ENCODE data around the gene CCDC59. TPM values are rescaled to one million over a fixed set of nuclear protein-coding genes. Genes with fewer than 3 reads are reported as not detected.
A peak's percentile ranks its signal among the peaks of the same experiment; 100 is the strongest.

Gene CCDC59
- total RNA-seq, 3 donors from 2014 or later, result 53.7 to 95.9 (median 64.5) TPM

- no peak for DNase-seq (ENCODE audit: low spot score in 2 of 2)
- peak in 2 of 3 donors; percentile 31 for TF ChIP-seq CTCF (IDR thresholded peaks at IDR 0.05)
- TF ChIP-seq POLR2A (IDR thresholded peaks at IDR 0.05), result no peak
- H3K27ac ChIP-seq, result no peak overlapping the region
- no peaks in the 10 kb centered on the region for H3K27me3 ChIP-seq
- no peaks in the 10 kb centered on the region for H3K36me3 ChIP-seq
- H3K4me3 ChIP-seq, result no peak overlapping the region
- no peaks in the 10 kb centered on the region for H3K9me3 ChIP-seq
- intact Hi-C loops (cut with DNase I; ENCODE audit: low total_unique reads), result no loop called here
- H3K4me1 ChIP-seq, result no peaks in the 10 kb centered on the region
Measured at GRCh38 chr12:82383930-82384552, 25.9 kb upstream of the CCDC59 start.

GRCh38 chr12:82378997-82379396 is 20.8 kb upstream of the CCDC59 start:
- H3K4me1 ChIP-seq, result no peaks in the 10 kb centered on the region
- intact Hi-C loops (cut with DNase I; ENCODE audit: low total_unique reads), result no loop called here
- H3K9me3 ChIP-seq, result peaks cover 4 to 5% of the 10 kb centered on the region in 2 donors
- DNase-seq (ENCODE audit: low spot score in 2 of 2), result no peak
- H3K36me3 ChIP-seq, result no peaks in the 10 kb centered on the region
- TF ChIP-seq POLR2A (IDR thresholded peaks at IDR 0.05) (no peak), POLR2AphosphoS5 (IDR thresholded peaks at IDR 0.05) (no peak), CTCF (IDR thresholded peaks at IDR 0.05) (no peak)
- no peaks in the 10 kb centered on the region for H3K27me3 ChIP-seq
- no peak overlapping the region for H3K27ac ChIP-seq
- no peak overlapping the region for H3K4me3 ChIP-seq

GRCh38 chr12:82375201-82375600 is 17.0 kb upstream of the CCDC59 start:
- TF ChIP-seq POLR2A (IDR thresholded peaks at IDR 0.05) (no peak), CTCF (IDR thresholded peaks at IDR 0.05) (no peak), POLR2AphosphoS5 (IDR thresholded peaks at IDR 0.05) (no peak)

GRCh38 chr12:82366197-82366596 is 8.0 kb upstream of the CCDC59 start:
- intact Hi-C loops (cut with DNase I; ENCODE audit: low total_unique reads), result no loop called here
- TF ChIP-seq POLR2AphosphoS5 (IDR thresholded peaks at IDR 0.05), result no peak
- TF ChIP-seq POLR2A (IDR thresholded peaks at IDR 0.05), result no peak
- TF ChIP-seq CTCF (IDR thresholded peaks at IDR 0.05), result no peak
- no peak for DNase-seq (ENCODE audit: low spot score in 2 of 2)
- Histone ChIP-seq H3K27ac (no peak overlapping the region), H3K4me1 (no peaks in the 10 kb centered on the region), H3K27me3 (no peaks in the 10 kb centered on the region), H3K36me3 (no peaks in the 10 kb centered on the region), H3K4me3 (no peak overlapping the region), H3K9me3 (no peaks in the 10 kb centered on the region)

More at GRCh38 chr12:82375201-82375600, 17.0 kb upstream of the CCDC59 start:
- Histone ChIP-seq H3K27me3 (no peaks in the 10 kb centered on the region), H3K27ac (no peak overlapping the region), H3K4me3 (no peak overlapping the region), H3K9me3 (peaks cover 5 to 8% of the 10 kb centered on the region in 2 donors), H3K36me3 (no peaks in the 10 kb centered on the region), H3K4me1 (no peaks in the 10 kb centered on the region)
- DNase-seq (ENCODE audit: low spot score in 2 of 2), result no peak
- intact Hi-C loops (cut with DNase I; ENCODE audit: low total_unique reads), result no loop called here

- TF ChIP-seq POLR2AphosphoS5 (IDR thresholded peaks at IDR 0.05), result no peak
- TF ChIP-seq POLR2A (IDR thresholded peaks at IDR 0.05), result no peak
- no peak for TF ChIP-seq CTCF (IDR thresholded peaks at IDR 0.05)
- intact Hi-C loops (cut with DNase I; ENCODE audit: low total_unique reads), result no loop called here
- H3K27ac ChIP-seq, result no peak overlapping the region
- H3K36me3 ChIP-seq, result no peaks in the 10 kb centered on the region
- no peaks in the 10 kb centered on the region for H3K4me1 ChIP-seq
- DNase-seq (ENCODE audit: low spot score in 2 of 2), result no peak
- H3K27me3 ChIP-seq, result no peaks in the 10 kb centered on the region
- H3K9me3 ChIP-seq, result no peaks in the 10 kb centered on the region
- no peak overlapping the region for H3K4me3 ChIP-seq
Measured at GRCh38 chr12:82363990-82364389, 5.8 kb upstream of the CCDC59 start.

Measured in breast epithelium (tissue), 4 donors.